ENCODE data around the gene MEIS3. TPM values are rescaled to one million over a fixed set of nuclear protein-coding genes. Genes with fewer than 3 reads are reported as not detected.

Gene MEIS3
- total RNA-seq, 1 experiment from 2014 or later, result 9.6 TPM

DNA sequence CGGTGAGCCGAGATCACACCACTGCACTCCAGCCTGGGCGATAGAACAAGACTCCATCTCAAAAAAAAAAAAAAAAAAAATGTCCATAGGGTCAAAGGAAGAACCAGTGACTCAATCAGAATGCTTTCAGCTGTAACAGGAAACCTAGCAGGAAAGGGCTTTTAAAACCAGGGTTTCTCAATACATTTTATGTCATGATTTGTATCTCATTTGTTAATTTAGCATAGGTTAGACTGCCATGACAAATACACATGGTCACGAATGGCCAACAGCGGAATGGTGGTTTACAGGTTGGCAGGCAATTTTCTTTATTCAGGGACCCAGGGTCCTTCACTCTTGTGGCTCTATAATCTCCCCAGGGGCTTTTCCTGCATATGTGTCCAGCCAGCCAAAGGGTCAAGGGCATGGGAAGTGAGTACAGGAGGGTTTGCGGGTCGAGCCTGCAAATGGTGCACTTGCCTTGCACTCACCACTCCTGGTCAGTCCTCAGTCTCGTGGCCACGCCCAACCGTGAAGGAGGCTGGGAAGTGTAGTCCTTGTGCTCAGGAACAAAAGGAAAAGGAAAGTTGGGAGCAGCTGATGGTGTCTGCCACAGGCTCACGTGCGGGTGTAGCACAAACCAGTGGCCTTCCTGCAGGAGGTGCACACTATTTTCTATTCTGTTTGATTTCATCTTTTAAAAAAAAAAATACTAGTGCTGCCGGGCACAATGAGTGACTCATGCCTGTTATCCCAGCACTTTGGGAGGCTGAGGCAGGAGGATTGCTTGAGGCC, 55.4 kb downstream of the MEIS3 start:
- BruUV-seq (replicated peaks), result no TSS peak
- intact Hi-C loops (cut with micrococcal nuclease; ENCODE audit: unreplicated experiment), result no loop called here
- Histone ChIP-seq H3K4me3 (ENCODE audit: low read depth, low read length, poor library complexity, severe bottlenecking) (no peak overlapping the region), H3K27me3 (replicated peaks; ENCODE audit: insufficient read depth, low read depth, low read length, poor library complexity) (no peaks in the 10 kb centered on the region), H3K4me1 (ENCODE audit: insufficient read depth, low read length, poor library complexity, severe bottlenecking) (no peaks in the 10 kb centered on the region), H3K9me3 (ENCODE audit: low read depth, low read length, poor library complexity, severe bottlenecking) (no peaks in the 10 kb centered on the region), H3K36me3 (ENCODE audit: insufficient read depth, low read length, poor library complexity, severe bottlenecking) (peaks cover 59% of the 10 kb centered on the region), H3K27ac (ENCODE audit: low read depth, low read length, poor library complexity, severe bottlenecking) (no peak overlapping the region)
- TF ChIP-seq EZH2 (IDR thresholded peaks at IDR 0.05; ENCODE audit: borderline replicate concordance, low read depth, low read length, poor library complexity, severe bottlenecking), result no peak
- TF ChIP-seq, protein P1, sequence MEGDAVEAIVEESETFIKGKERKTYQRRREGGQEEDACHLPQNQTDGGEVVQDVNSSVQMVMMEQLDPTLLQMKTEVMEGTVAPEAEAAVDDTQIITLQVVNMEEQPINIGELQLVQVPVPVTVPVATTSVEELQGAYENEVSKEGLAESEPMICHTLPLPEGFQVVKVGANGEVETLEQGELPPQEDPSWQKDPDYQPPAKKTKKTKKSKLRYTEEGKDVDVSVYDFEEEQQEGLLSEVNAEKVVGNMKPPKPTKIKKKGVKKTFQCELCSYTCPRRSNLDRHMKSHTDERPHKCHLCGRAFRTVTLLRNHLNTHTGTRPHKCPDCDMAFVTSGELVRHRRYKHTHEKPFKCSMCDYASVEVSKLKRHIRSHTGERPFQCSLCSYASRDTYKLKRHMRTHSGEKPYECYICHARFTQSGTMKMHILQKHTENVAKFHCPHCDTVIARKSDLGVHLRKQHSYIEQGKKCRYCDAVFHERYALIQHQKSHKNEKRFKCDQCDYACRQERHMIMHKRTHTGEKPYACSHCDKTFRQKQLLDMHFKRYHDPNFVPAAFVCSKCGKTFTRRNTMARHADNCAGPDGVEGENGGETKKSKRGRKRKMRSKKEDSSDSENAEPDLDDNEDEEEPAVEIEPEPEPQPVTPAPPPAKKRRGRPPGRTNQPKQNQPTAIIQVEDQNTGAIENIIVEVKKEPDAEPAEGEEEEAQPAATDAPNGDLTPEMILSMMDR (conservative IDR thresholded peaks at IDR 0.05; ENCODE audit: low read depth, low read length), result no peak
- ChIA-PET CTCF (no interaction called here), POLR2A (ENCODE audit: low non-redundant PET) (no interaction called here)
- no peak for DNase-seq (ENCODE audit: low spot score)

DNA sequence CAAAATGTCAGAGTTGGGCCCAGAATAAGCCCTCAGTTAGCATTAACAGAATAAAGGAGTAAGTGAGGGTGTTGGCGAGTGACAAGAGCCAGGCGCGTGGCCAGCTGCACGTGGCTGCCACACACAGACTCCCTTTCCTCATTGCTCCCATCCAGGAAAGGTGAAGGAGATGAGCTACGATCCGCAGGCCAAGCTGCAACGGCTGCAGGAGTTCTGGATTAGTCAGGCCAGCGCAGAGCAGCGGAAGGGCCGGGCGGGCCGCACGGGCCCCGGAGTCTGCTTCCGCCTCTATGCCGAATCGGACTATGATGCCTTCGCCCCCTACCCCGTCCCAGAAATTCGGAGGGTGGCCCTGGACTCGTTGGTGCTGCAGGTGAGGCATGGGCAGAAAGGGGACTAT, 57.0 kb downstream of the MEIS3 start:
- TF ChIP-seq, protein P1 (conservative IDR thresholded peaks at IDR 0.05; ENCODE audit: low read depth, low read length), result no peak
- no peak for TF ChIP-seq EZH2 (IDR thresholded peaks at IDR 0.05; ENCODE audit: borderline replicate concordance, low read depth, low read length, poor library complexity, severe bottlenecking)
- H3K4me1 ChIP-seq (ENCODE audit: insufficient read depth, low read length, poor library complexity, severe bottlenecking), result no peaks in the 10 kb centered on the region
- H3K4me3 ChIP-seq (ENCODE audit: low read depth, low read length, poor library complexity, severe bottlenecking), result no peak overlapping the region
- BruUV-seq (replicated peaks), result no TSS peak
- no peaks in the 10 kb centered on the region for H3K9me3 ChIP-seq (ENCODE audit: low read depth, low read length, poor library complexity, severe bottlenecking)
- no peak for DNase-seq (ENCODE audit: low spot score)
- no peak overlapping the region for H3K27ac ChIP-seq (ENCODE audit: low read depth, low read length, poor library complexity, severe bottlenecking)
- H3K36me3 ChIP-seq (ENCODE audit: insufficient read depth, low read length, poor library complexity, severe bottlenecking), result peaks cover 73% of the 10 kb centered on the region
- ChIA-PET CTCF (no interaction called here), POLR2A (ENCODE audit: low non-redundant PET) (no interaction called here)
- intact Hi-C loops (cut with micrococcal nuclease; ENCODE audit: unreplicated experiment), result no loop called here
- H3K27me3 ChIP-seq (replicated peaks; ENCODE audit: insufficient read depth, low read depth, low read length, poor library complexity), result no peaks in the 10 kb centered on the region

DNA sequence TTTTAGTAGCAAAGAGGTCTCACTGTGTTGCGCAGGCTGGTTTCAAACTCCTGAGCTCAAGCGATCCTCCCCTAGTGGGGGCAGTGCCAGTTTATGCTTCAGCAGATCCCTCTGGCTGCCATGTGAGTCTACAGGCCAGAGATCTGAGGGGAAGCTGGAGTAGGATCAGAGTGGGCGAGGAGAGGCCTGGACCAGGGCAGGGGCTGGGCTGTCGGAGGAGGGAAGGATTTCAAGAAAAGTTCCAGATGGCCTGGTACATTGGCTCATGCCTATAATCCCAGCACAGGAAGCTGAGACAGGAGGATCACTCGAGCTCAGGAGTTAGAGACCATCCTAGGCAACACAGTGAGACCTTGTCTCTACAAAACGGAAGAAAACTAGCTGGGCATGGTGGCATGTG, 60.4 kb downstream of the MEIS3 start:
- no peak for DNase-seq (ENCODE audit: low spot score)
- Histone ChIP-seq H3K4me1 (ENCODE audit: insufficient read depth, low read length, poor library complexity, severe bottlenecking) (no peaks in the 10 kb centered on the region), H3K27me3 (replicated peaks; ENCODE audit: insufficient read depth, low read depth, low read length, poor library complexity) (no peaks in the 10 kb centered on the region), H3K9me3 (ENCODE audit: low read depth, low read length, poor library complexity, severe bottlenecking) (no peaks in the 10 kb centered on the region), H3K27ac (ENCODE audit: low read depth, low read length, poor library complexity, severe bottlenecking) (no peak overlapping the region), H3K4me3 (ENCODE audit: low read depth, low read length, poor library complexity, severe bottlenecking) (no peak overlapping the region), H3K36me3 (ENCODE audit: insufficient read depth, low read length, poor library complexity, severe bottlenecking) (peaks cover 89% of the 10 kb centered on the region)
- ChIA-PET POLR2A (ENCODE audit: low non-redundant PET) (no interaction called here), CTCF (interaction anchor here (0.5 kb wide), 1 partner anchor 77 kb away, joined by 3 read pairs; no protein-coding TSS in a partner anchor)
- TF ChIP-seq, protein P1 (conservative IDR thresholded peaks at IDR 0.05; ENCODE audit: low read depth, low read length), result no peak
- no peak for TF ChIP-seq EZH2 (IDR thresholded peaks at IDR 0.05; ENCODE audit: borderline replicate concordance, low read depth, low read length, poor library complexity, severe bottlenecking)
- intact Hi-C loops (cut with micrococcal nuclease; ENCODE audit: unreplicated experiment), result no loop called here
- no TSS peak for BruUV-seq (replicated peaks)

Data from A673 (cell line).